Stimulated activated CD4-positive, alpha-beta T cell treated with anti-CD3 and anti-CD28 coated beads, Interleukin-15, amount 100 ng/mL, for 48 hours (primary cell): ENCODE results near the gene PRM3.

Source experiments
- DNase-seq, 2 donors: peaks; one replicate each; pipeline ENCODE4 v3.0.0-alpha.2; 2020; ENCODE audit warnings: low read depth in 2 of 2

The PRM3 gene

GRCh38 chr16:11224894-11225676, 48.3 kb downstream of the PRM3 start:
- peak; percentile 85 to 86 for DNase-seq

- peak; percentile 61 to 71 for DNase-seq
Observed at GRCh38 chr16:11224096-11224893, 49.1 kb downstream of the PRM3 start.
